GM12873 (cell line): Measurements from ENCODE around the gene SLC2A13.

Experiments used
- CTCF ChIP-seq: IDR thresholded peaks from 2 replicates; pipeline ENCODE4 v1.5.1; 2012; ENCODE audit warnings: low read depth, mild to moderate bottlenecking, moderate library complexity, low read length, control low read depth; ENCODE audit not compliant: insufficient read depth; ENCODE audit errors: missing control alignments

Gene SLC2A13

GRCh38 chr12:40055776-40056175 lies 50.1 kb downstream of the SLC2A13 start:
- no peak for TF ChIP-seq CTCF

- no peak for TF ChIP-seq CTCF
Observed at GRCh38 chr12:40055228-40055579, 50.7 kb downstream of the SLC2A13 start.

DNA sequence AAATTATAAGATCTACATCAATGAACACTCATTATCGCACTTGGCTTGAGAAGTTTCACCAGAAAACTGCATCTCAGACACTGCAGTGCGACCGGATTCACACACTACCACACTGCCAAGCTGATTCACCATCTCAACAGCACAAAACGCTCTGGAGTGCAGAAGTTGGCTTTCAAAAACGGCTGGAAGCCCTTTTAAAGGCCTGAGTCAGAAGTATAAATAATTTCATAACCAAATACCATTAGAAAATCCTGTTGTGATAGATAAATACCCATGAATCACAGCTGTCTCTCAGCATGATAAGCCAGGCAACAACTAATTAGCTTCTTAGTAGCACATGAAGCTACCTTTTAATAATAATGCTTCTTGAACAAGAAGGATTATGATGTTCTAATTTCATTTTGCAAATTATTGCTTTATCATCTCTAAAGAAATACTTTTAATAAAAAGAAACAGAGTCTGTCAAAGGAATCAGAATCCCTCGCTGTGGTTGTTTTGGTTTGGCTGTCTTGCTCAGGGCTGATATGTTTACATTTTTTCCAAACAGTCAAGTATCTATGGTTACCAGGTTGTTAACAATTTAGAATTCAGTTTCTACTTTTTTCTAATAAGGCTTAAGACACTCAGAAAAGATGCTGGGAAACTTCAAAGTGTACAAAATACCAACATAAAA lies 51.2 kb downstream of the SLC2A13 start:
- TF ChIP-seq CTCF, result no peak

DNA sequence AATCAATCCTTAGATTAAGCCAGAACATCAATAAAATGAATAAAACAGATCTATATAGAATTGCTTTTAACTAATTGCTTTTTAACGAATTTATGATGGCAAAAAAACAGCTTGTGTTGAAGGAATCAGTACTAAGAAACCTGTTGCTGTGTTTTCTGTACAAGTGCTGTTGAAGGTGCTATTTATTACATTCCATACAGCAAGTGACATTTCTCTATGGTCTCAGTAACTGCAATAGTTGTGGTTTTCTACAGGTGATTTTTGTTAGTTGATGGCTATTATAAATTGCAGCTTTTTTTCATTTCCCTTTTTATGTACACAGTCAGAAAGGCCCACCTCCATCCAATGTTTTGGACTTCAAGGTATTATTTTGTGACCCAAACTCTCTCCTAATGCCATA lies 56.6 kb downstream of the SLC2A13 start:
- TF ChIP-seq CTCF, result no peak

- no peak for TF ChIP-seq CTCF
Observed at GRCh38 chr12:40045656-40046055, 60.2 kb downstream of the SLC2A13 start.

DNA sequence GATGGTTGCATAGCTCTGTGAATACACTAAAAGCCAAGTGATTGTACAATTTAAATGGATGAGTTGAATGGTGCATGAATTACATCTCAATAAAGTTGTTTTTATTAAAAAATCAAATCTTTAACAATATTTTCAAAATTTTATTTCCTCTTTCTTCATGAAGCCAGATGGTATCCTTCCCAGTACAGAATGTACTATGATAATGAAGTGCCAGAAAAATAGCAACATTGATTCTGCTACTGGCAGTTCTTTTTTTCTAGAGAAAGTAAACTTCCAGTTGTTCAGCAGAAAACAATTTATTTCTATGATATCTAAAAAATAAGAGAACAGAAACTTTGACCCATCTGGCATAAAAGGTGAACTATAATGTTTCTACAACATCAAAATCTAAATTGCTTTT lies 61.5 kb downstream of the SLC2A13 start:
- no peak for TF ChIP-seq CTCF

- no peak for TF ChIP-seq CTCF
Observed at GRCh38 chr12:40039598-40039997, 66.3 kb downstream of the SLC2A13 start.
